HepG2 (cell line): ENCODE data around the gene PLPPR2. TPM values are rescaled to one million over a fixed set of nuclear protein-coding genes. Genes with fewer than 3 reads are reported as not detected.

Experiments used
- BCL6 ChIP-seq: IDR thresholded peaks from 2 replicates; pipeline ENCODE4 v1.6.1; 2016; ENCODE audit warnings: missing genetic modification reagents, missing compliant biosample characterization
- BHLHE40 ChIP-seq: IDR thresholded peaks from 2 replicates; pipeline ENCODE4 v1.6.1; 2011; ENCODE audit warnings: low read length, improper control_type of control experiment
- CTCF ChIP-seq: sonication (generic); formaldehyde crosslinking; IDR thresholded peaks from 2 replicates; pipeline ENCODE4 v1.5.0; 2020; ENCODE audit warnings: mild to moderate bottlenecking, missing genetic modification reagents, moderate library complexity
- FOSL2 ChIP-seq: sonication (generic); formaldehyde crosslinking; IDR thresholded peaks from 2 replicates; pipeline ENCODE4 v1.4.0; 2020; ENCODE audit warnings: missing genetic modification reagents
- GLI4 ChIP-seq: sonication (generic); formaldehyde crosslinking; IDR thresholded peaks from 2 replicates; pipeline ENCODE4 v1.5.1; 2020; ENCODE audit warnings: missing genetic modification reagents, mild to moderate bottlenecking, moderate library complexity, borderline replicate concordance
- GRHL1 ChIP-seq: sonication (generic); formaldehyde crosslinking; conservative IDR thresholded peaks from 2 replicates; pipeline ENCODE4 v1.8.0; 2022; ENCODE audit warnings: missing genetic modification reagents
- HCFC1 ChIP-seq: fragments of 150-350 bp; IDR thresholded peaks from 2 replicates; pipeline ENCODE4 v1.6.1; 2014; ENCODE audit warnings: low read depth, low read length
- MIER2 ChIP-seq: IDR thresholded peaks from 2 replicates; pipeline ENCODE4 v1.6.1; 2016; ENCODE audit warnings: missing biosample characterization, missing genetic modification reagents
- MTF1 ChIP-seq: sonication (generic); formaldehyde crosslinking; IDR thresholded peaks from 2 replicates; pipeline ENCODE4 v1.5.0; 2020; ENCODE audit warnings: missing genetic modification reagents
- RELA ChIP-seq: sonication (generic); formaldehyde crosslinking; IDR thresholded peaks from 2 replicates; pipeline ENCODE4 v1.4.0; 2020; ENCODE audit warnings: missing genetic modification reagents
- RORA ChIP-seq: sonication (generic); formaldehyde crosslinking; IDR thresholded peaks from 2 replicates; pipeline ENCODE4 v1.5.0; 2020; ENCODE audit warnings: mild to moderate bottlenecking, missing genetic modification reagents, moderate library complexity
- ZBTB25 ChIP-seq: IDR thresholded peaks from 2 replicates; pipeline ENCODE4 v1.6.1; 2018; ENCODE audit warnings: missing genetic modification reagents
- ZNF263 ChIP-seq: sonication (generic); formaldehyde crosslinking; IDR thresholded peaks from 2 replicates; pipeline ENCODE4 v1.4.0; 2020; ENCODE audit warnings: missing genetic modification reagents
- ZNF367 ChIP-seq: sonication (generic); formaldehyde crosslinking; IDR thresholded peaks from 2 replicates; pipeline ENCODE4 v1.4.0; 2020; ENCODE audit warnings: missing genetic modification reagents, borderline replicate concordance
- ZNF574 ChIP-seq: sonication (generic); formaldehyde crosslinking; IDR thresholded peaks from 2 replicates; pipeline ENCODE4 v1.4.0; 2020; ENCODE audit warnings: missing genetic modification reagents
- ZNF816 ChIP-seq: sonication (generic); formaldehyde crosslinking; IDR thresholded peaks from 2 replicates; pipeline ENCODE4 v1.8.0; 2022; ENCODE audit warnings: missing genetic modification reagents, mild to moderate bottlenecking, borderline replicate concordance
- ZSCAN22 ChIP-seq: sonication (generic); formaldehyde crosslinking; IDR thresholded peaks from 2 replicates; pipeline ENCODE4 v1.4.0; 2020; ENCODE audit warnings: mild to moderate bottlenecking, missing genetic modification reagents
- polyA plus RNA-seq, 8 experiments: library from polyadenylated mRNA; depleted of rRNA in 3 of 8; stranded (reverse) in 7 of 8; unstranded in 1 of 8; fragments of >200 nt; fragmentation: Illumina TruSeq in 4 of 8; extraction: Trizol in 4 of 8; gene quantifications; 2 replicates each; pipeline versions ENCODE4 v1.2.1 to v1.2.3, GENCODE V29; 2011 to 2016; ENCODE audit warnings: low read depth in 4 of 8, missing spikeins in 1 of 8, mixed read lengths in 1 of 8; ENCODE audit not compliant: insufficient read depth in 1 of 8
- total RNA-seq, 5 experiments: library from RNA; depleted of rRNA; stranded (reverse); fragments of >200 nt; fragmentation: Illumina TruSeq; extraction: Trizol; gene quantifications; 2 replicates each; pipeline ENCODE4 v1.2.3, GENCODE V29; 2016; ENCODE audit warnings: low read depth in 1 of 5
- TF ChIP-seq, protein P1 (sequence below): sonication (generic); formaldehyde crosslinking; IDR thresholded peaks from 2 replicates; pipeline ENCODE4 v1.8.1; 2023; ENCODE audit warnings: mild to moderate bottlenecking, moderate library complexity, missing genetic modification reagents

PLPPR2 gene
- total and polyA plus RNA-seq, 2 of the 13 experiments (the other 11 are each of a cell fraction or from before 2014, with no cell fraction given), result 1.5 to 2.1 TPM

- TF ChIP-seq HCFC1, result no peak
- TF ChIP-seq MTF1 (CRISPR knock-in tag), result no peak
- TF ChIP-seq, protein P1, sequence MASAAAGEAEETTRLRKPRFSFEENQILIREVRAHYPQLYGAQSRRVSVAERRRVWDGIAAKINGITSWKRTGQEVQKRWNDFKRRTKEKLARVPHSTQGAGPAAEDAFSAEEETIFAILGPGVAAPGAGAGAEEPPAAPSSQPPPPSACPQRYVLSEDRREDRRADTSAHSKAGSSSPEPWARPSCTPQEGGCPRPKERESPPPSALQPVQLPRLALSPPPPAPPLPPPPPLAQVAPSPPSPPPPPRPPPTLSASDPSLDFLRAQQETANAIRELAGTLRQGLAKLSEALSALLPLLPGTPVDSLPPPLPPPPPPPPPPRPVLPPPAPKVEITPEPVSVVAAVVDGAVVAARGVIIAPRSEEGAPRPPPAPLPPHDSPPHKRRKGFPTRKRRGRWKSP, result no peak
- TF ChIP-seq ZNF816 (CRISPR knock-in tag), result no peak
- no peak for TF ChIP-seq ZNF367 (CRISPR knock-in tag)
- no peak for TF ChIP-seq GLI4 (CRISPR knock-in tag)
- peak; percentile 88 for TF ChIP-seq CTCF (CRISPR knock-in tag)
- TF ChIP-seq FOSL2 (CRISPR knock-in tag), result peak; percentile 5; the same call in 1 of the 2 replicates
- TF ChIP-seq MIER2 (CRISPR knock-in tag), result no peak
- no peak for TF ChIP-seq GRHL1 (CRISPR knock-in tag)
- peak; percentile 74 for TF ChIP-seq ZNF263 (CRISPR knock-in tag)
- no peak for TF ChIP-seq BHLHE40
- no peak for TF ChIP-seq ZBTB25 (CRISPR knock-in tag)
- TF ChIP-seq ZNF574 (CRISPR knock-in tag), result peak; percentile 35
- TF ChIP-seq RORA, result no peak
- no peak for TF ChIP-seq RELA (CRISPR knock-in tag)
- no peak for TF ChIP-seq ZSCAN22
- TF ChIP-seq BCL6 (CRISPR knock-in tag), result no peak
These were observed 23.3 kb downstream of the PLPPR2 start (continued) for GRCh38 chr19:11378319-11379189.
